Transverse colon (tissue), 4 donors: ENCODE results near the gene PGAP6.

Source experiments
- CTCF ChIP-seq, 5 experiments: fragments of 200-600 bp in 3 of 5; fragments of 450-650 bp in 2 of 5; sonication (generic) in 3 of 5; IDR thresholded peaks; 1 replicate in 2 of 5; 2 replicates in 3 of 5; pipeline ENCODE4 v1.5.1; 2016 to 2017; ENCODE audit warnings: antibody characterized with exemption in 5 of 5, inconsistent platforms in 3 of 5, mild to moderate bottlenecking in 2 of 5, moderate library complexity in 1 of 5
- EP300 ChIP-seq: sonication (generic); formaldehyde crosslinking; IDR thresholded peaks from one replicate; pipeline ENCODE4 v1.6.1; 2017; ENCODE audit warnings: antibody characterized with exemption, low read depth
- POLR2A ChIP-seq: fragments of 450-650 bp; IDR thresholded peaks from one replicate; pipeline ENCODE4 v1.6.1; 2016; ENCODE audit warnings: antibody characterized with exemption, mild to moderate bottlenecking, moderate library complexity
- POLR2AphosphoS5 ChIP-seq, 3 donors: sonication (generic); formaldehyde crosslinking; IDR thresholded peaks; one replicate each; pipeline ENCODE4 v1.6.1; 2016; ENCODE audit warnings: antibody characterized with exemption in 3 of 3

GRCh38 chr16:364595-365491 lies 16.9 kb downstream of the PGAP6 start:
- TF ChIP-seq CTCF (IDR thresholded peaks at IDR 0.05) (no peak), POLR2A (no peak), EP300 (no peak), POLR2AphosphoS5 (IDR thresholded peaks at IDR 0.05) (no peak)
